Choroid plexus epithelial cell (primary cell): ENCODE results near the gene PPFIA1.

Source experiments
- DNase-seq: peaks from one replicate; pipeline ENCODE4 v3.0.0-alpha.2; 2010; ENCODE audit warnings: low read depth
- H3K4me3 ChIP-seq: 2 replicates; pipeline ENCODE4 v1.5.1; 2011; ENCODE audit warnings: low read depth, mild to moderate bottlenecking, control low read depth, low read length, moderate library complexity
- CTCF ChIP-seq: conservative IDR thresholded peaks from 2 replicates; pipeline ENCODE4 v1.5.1; 2011; ENCODE audit warnings: low read depth, mild to moderate bottlenecking, control low read depth, inconsistent platforms, low read length, moderate library complexity

PPFIA1 gene

GRCh38 chr11:70429428-70429705 lies 158.9 kb downstream of the PPFIA1 start:
- TF ChIP-seq CTCF, result no peak
- H3K4me3 ChIP-seq, result no peak overlapping the region
- DNase-seq, result no peak

- no peak overlapping the region for H3K4me3 ChIP-seq
- no peak for DNase-seq
Measured at GRCh38 chr11:70429724-70430521, 159.4 kb downstream of the PPFIA1 start.

GRCh38 chr11:70430671-70431574 lies 160.4 kb downstream of the PPFIA1 start:
- H3K4me3 ChIP-seq, result no peak overlapping the region
- DNase-seq, result no peak
- TF ChIP-seq CTCF, result no peak

More at GRCh38 chr11:70429724-70430521, 159.4 kb downstream of the PPFIA1 start:
- no peak for TF ChIP-seq CTCF

- DNase-seq, result no peak
- H3K4me3 ChIP-seq, result no peak overlapping the region
- TF ChIP-seq CTCF, result no peak
Measured at GRCh38 chr11:70431611-70432010, 161.1 kb downstream of the PPFIA1 start.

GRCh38 chr11:70432065-70432464 lies 161.6 kb downstream of the PPFIA1 start:
- no peak for DNase-seq
- TF ChIP-seq CTCF, result no peak
- H3K4me3 ChIP-seq, result no peak overlapping the region

- no peak for TF ChIP-seq CTCF
- no peak for DNase-seq
- no peak overlapping the region for H3K4me3 ChIP-seq
Measured at GRCh38 chr11:70432580-70432979, 162.1 kb downstream of the PPFIA1 start.
